Measurements from ENCODE around the gene CCDC194.

CCDC194 gene

GRCh38 chr19:17385878-17386611, 8.0 kb downstream of the CCDC194 start:
- WGBS (ENCODE audit: extremely low coverage, insufficient coverage, insufficient read length), result no CpG with 5 or more reads among the region's 20 CpGs
- H2BK5ac ChIP-seq (ENCODE audit: low read depth, low read length, poor library complexity), result no peak overlapping the region

GRCh38 chr19:17380426-17381138, 13.4 kb downstream of the CCDC194 start:
- no peak overlapping the region for H3K14ac ChIP-seq (ENCODE audit: low read length)
- H3K9ac ChIP-seq (ENCODE audit: low read length), result no peak overlapping the region
- H2BK120ac ChIP-seq (ENCODE audit: insufficient read depth, low read length, poor library complexity), result no peak overlapping the region
- H3K79me1 ChIP-seq (ENCODE audit: low read length), result no peaks in the 10 kb centered on the region
- H3K9me3 ChIP-seq (ENCODE audit: insufficient read depth, low read depth, low read length), result no peaks in the 10 kb centered on the region
- H4K8ac ChIP-seq (ENCODE audit: low read depth, low read length), result no peak overlapping the region
- no peak overlapping the region for H3K4ac ChIP-seq (ENCODE audit: low read depth, low read length)
- no peak overlapping the region for H2AK5ac ChIP-seq (ENCODE audit: low read length)
- no peaks in the 10 kb centered on the region for H3K36me3 ChIP-seq (ENCODE audit: control insufficient read depth in 1 of 2, insufficient read depth in 2 of 2, low read length in 2 of 2)
- H2BK12ac ChIP-seq (ENCODE audit: low read length), result no peak overlapping the region
- H3K23ac ChIP-seq (ENCODE audit: low read length), result no peak overlapping the region
- no CpG with 5 or more reads among the region's 5 CpGs for WGBS (ENCODE audit: extremely low coverage, insufficient coverage, insufficient read length)
- no peak overlapping the region for H4K91ac ChIP-seq (ENCODE audit: low read depth, low read length)
- H3K27ac ChIP-seq (ENCODE audit: low read depth, low read length), result no peak overlapping the region
- DNase-seq, result peak; percentile 63 to 78
- H3K4me2 ChIP-seq (ENCODE audit: low read length), result no peak overlapping the region
- no peak overlapping the region for H3K4me3 ChIP-seq (ENCODE audit: low read depth, low read length)
- H4K12ac ChIP-seq (ENCODE audit: low read depth, low read length), result no peak overlapping the region
- peaks cover 0 to 7% of the 10 kb centered on the region in 2 experiments for H3K4me1 ChIP-seq (ENCODE audit: control insufficient read depth in 1 of 2, insufficient read depth in 2 of 2, low read length in 2 of 2)
- no peak overlapping the region for H2AFZ ChIP-seq (ENCODE audit: insufficient read depth, low read length, poor library complexity)
- no peaks in the 10 kb centered on the region for H3K27me3 ChIP-seq (ENCODE audit: insufficient read depth, low read length)
- no peaks in the 10 kb centered on the region for H3K79me2 ChIP-seq (ENCODE audit: control insufficient read depth, insufficient read depth, low read length, poor library complexity)
- no peak overlapping the region for H2BK5ac ChIP-seq (ENCODE audit: low read depth, low read length, poor library complexity)
- H3K18ac ChIP-seq (ENCODE audit: low read length), result no peak overlapping the region

More at GRCh38 chr19:17385878-17386611, 8.0 kb downstream of the CCDC194 start:
- H3K27me3 ChIP-seq (ENCODE audit: insufficient read depth, low read length), result peaks cover 6% of the 10 kb centered on the region
- no peak overlapping the region for H3K4me2 ChIP-seq (ENCODE audit: low read length)
- H3K9ac ChIP-seq (ENCODE audit: low read length), result no peak overlapping the region
- no peak overlapping the region for H4K91ac ChIP-seq (ENCODE audit: low read depth, low read length)
- H2BK12ac ChIP-seq (ENCODE audit: low read length), result no peak overlapping the region
- H3K79me1 ChIP-seq (ENCODE audit: low read length), result no peaks in the 10 kb centered on the region
- peaks cover 0 to 6% of the 10 kb centered on the region in 2 experiments for H3K4me1 ChIP-seq (ENCODE audit: control insufficient read depth in 1 of 2, insufficient read depth in 2 of 2, low read length in 2 of 2)
- H2AFZ ChIP-seq (ENCODE audit: insufficient read depth, low read length, poor library complexity), result no peak overlapping the region
- no peak overlapping the region for H3K4ac ChIP-seq (ENCODE audit: low read depth, low read length)
- H3K9me3 ChIP-seq (ENCODE audit: insufficient read depth, low read depth, low read length), result no peaks in the 10 kb centered on the region
- DNase-seq, result peak; percentile 32 to 68
- H2AK5ac ChIP-seq (ENCODE audit: low read length), result no peak overlapping the region
- no peak overlapping the region for H4K12ac ChIP-seq (ENCODE audit: low read depth, low read length)
- H3K36me3 ChIP-seq (ENCODE audit: control insufficient read depth in 1 of 2, insufficient read depth in 2 of 2, low read length in 2 of 2), result no peaks in the 10 kb centered on the region
- H3K18ac ChIP-seq (ENCODE audit: low read length), result no peak overlapping the region
- H3K23ac ChIP-seq (ENCODE audit: low read length), result no peak overlapping the region
- no peak overlapping the region for H3K14ac ChIP-seq (ENCODE audit: low read length)
- no peak overlapping the region for H4K8ac ChIP-seq (ENCODE audit: low read depth, low read length)
- H3K27ac ChIP-seq (ENCODE audit: low read depth, low read length), result no peak overlapping the region
- H3K4me3 ChIP-seq (ENCODE audit: low read depth, low read length), result no peak overlapping the region
- H2BK120ac ChIP-seq (ENCODE audit: insufficient read depth, low read length, poor library complexity), result no peak overlapping the region
- H3K79me2 ChIP-seq (ENCODE audit: control insufficient read depth, insufficient read depth, low read length, poor library complexity), result no peaks in the 10 kb centered on the region

GRCh38 chr19:17379221-17379631, 14.8 kb downstream of the CCDC194 start:
- Histone ChIP-seq H3K4me1 (ENCODE audit: control insufficient read depth in 1 of 2, insufficient read depth in 2 of 2, low read length in 2 of 2) (peaks cover 0 to 7% of the 10 kb centered on the region in 2 experiments), H3K9me3 (ENCODE audit: insufficient read depth, low read depth, low read length) (no peaks in the 10 kb centered on the region), H3K14ac (ENCODE audit: low read length) (no peak overlapping the region), H3K27ac (ENCODE audit: low read depth, low read length) (no peak overlapping the region), H4K12ac (ENCODE audit: low read depth, low read length) (no peak overlapping the region), H3K79me1 (ENCODE audit: low read length) (no peaks in the 10 kb centered on the region), H3K18ac (ENCODE audit: low read length) (no peak overlapping the region), H3K4ac (ENCODE audit: low read depth, low read length) (no peak overlapping the region), H3K4me2 (ENCODE audit: low read length) (no peak overlapping the region), H3K9ac (ENCODE audit: low read length) (no peak overlapping the region), H2BK12ac (ENCODE audit: low read length) (no peak overlapping the region), H2AFZ (ENCODE audit: insufficient read depth, low read length, poor library complexity) (no peak overlapping the region), H4K8ac (ENCODE audit: low read depth, low read length) (no peak overlapping the region), H2BK120ac (ENCODE audit: insufficient read depth, low read length, poor library complexity) (no peak overlapping the region), H4K91ac (ENCODE audit: low read depth, low read length) (no peak overlapping the region), H2AK5ac (ENCODE audit: low read length) (no peak overlapping the region), H3K23ac (ENCODE audit: low read length) (no peak overlapping the region), H3K4me3 (ENCODE audit: low read depth, low read length) (no peak overlapping the region), H2BK5ac (ENCODE audit: low read depth, low read length, poor library complexity) (no peak overlapping the region), H3K27me3 (ENCODE audit: insufficient read depth, low read length) (no peaks in the 10 kb centered on the region), H3K79me2 (ENCODE audit: control insufficient read depth, insufficient read depth, low read length, poor library complexity) (no peaks in the 10 kb centered on the region), H3K36me3 (ENCODE audit: control insufficient read depth in 1 of 2, insufficient read depth in 2 of 2, low read length in 2 of 2) (no peaks in the 10 kb centered on the region)
- DNase-seq, result no peak
- no CpG with 5 or more reads among the region's 14 CpGs for WGBS (ENCODE audit: extremely low coverage, insufficient coverage, insufficient read length)

- H3K23ac ChIP-seq (ENCODE audit: low read length), result no peak overlapping the region
- no peak overlapping the region for H3K14ac ChIP-seq (ENCODE audit: low read length)
- H3K79me1 ChIP-seq (ENCODE audit: low read length), result no peaks in the 10 kb centered on the region
- no peak overlapping the region for H3K4me2 ChIP-seq (ENCODE audit: low read length)
- H3K18ac ChIP-seq (ENCODE audit: low read length), result no peak overlapping the region
- WGBS (ENCODE audit: extremely low coverage, insufficient coverage, insufficient read length), result no CpG with 5 or more reads among the region's 13 CpGs
- no peak overlapping the region for H3K27ac ChIP-seq (ENCODE audit: low read depth, low read length)
- peaks cover 0 to 7% of the 10 kb centered on the region in 2 experiments for H3K4me1 ChIP-seq (ENCODE audit: control insufficient read depth in 1 of 2, insufficient read depth in 2 of 2, low read length in 2 of 2)
- no peak overlapping the region for H2AK5ac ChIP-seq (ENCODE audit: low read length)
- no peak overlapping the region for H2AFZ ChIP-seq (ENCODE audit: insufficient read depth, low read length, poor library complexity)
- H2BK120ac ChIP-seq (ENCODE audit: insufficient read depth, low read length, poor library complexity), result no peak overlapping the region
- H4K12ac ChIP-seq (ENCODE audit: low read depth, low read length), result no peak overlapping the region
- no peak overlapping the region for H4K91ac ChIP-seq (ENCODE audit: low read depth, low read length)
- H3K9me3 ChIP-seq (ENCODE audit: insufficient read depth, low read depth, low read length), result no peaks in the 10 kb centered on the region
- H3K36me3 ChIP-seq (ENCODE audit: control insufficient read depth in 1 of 2, insufficient read depth in 2 of 2, low read length in 2 of 2), result no peaks in the 10 kb centered on the region
- H4K8ac ChIP-seq (ENCODE audit: low read depth, low read length), result no peak overlapping the region
- no peak overlapping the region for H2BK5ac ChIP-seq (ENCODE audit: low read depth, low read length, poor library complexity)
- no peak overlapping the region for H3K4ac ChIP-seq (ENCODE audit: low read depth, low read length)
- no peaks in the 10 kb centered on the region for H3K27me3 ChIP-seq (ENCODE audit: insufficient read depth, low read length)
- no peaks in the 10 kb centered on the region for H3K79me2 ChIP-seq (ENCODE audit: control insufficient read depth, insufficient read depth, low read length, poor library complexity)
- H2BK12ac ChIP-seq (ENCODE audit: low read length), result no peak overlapping the region
- no peak overlapping the region for H3K4me3 ChIP-seq (ENCODE audit: low read depth, low read length)
- H3K9ac ChIP-seq (ENCODE audit: low read length), result no peak overlapping the region
- no peak for DNase-seq
Measured at GRCh38 chr19:17378271-17378670, 15.7 kb downstream of the CCDC194 start.

All from trophoblast cell (in vitro differentiated cells and primary cell).